B cell (primary cell): Measurements from ENCODE around the gene LIG4.

ENCODE experiments used
- EZH2 ChIP-seq: IDR thresholded peaks from 2 replicates; pipeline ENCODE4 v1.6.1; 2012; ENCODE audit warnings: borderline replicate concordance, low read depth, mild to moderate bottlenecking, moderate library complexity, low read length; ENCODE audit not compliant: insufficient read depth, poor library complexity, severe bottlenecking
- TF ChIP-seq, protein P1 (sequence below): fragments of 200-600 bp; IDR thresholded peaks from one replicate; pipeline ENCODE4 v1.8.0; 2022; ENCODE audit warnings: antibody characterized with exemption, mild to moderate bottlenecking

DNA sequence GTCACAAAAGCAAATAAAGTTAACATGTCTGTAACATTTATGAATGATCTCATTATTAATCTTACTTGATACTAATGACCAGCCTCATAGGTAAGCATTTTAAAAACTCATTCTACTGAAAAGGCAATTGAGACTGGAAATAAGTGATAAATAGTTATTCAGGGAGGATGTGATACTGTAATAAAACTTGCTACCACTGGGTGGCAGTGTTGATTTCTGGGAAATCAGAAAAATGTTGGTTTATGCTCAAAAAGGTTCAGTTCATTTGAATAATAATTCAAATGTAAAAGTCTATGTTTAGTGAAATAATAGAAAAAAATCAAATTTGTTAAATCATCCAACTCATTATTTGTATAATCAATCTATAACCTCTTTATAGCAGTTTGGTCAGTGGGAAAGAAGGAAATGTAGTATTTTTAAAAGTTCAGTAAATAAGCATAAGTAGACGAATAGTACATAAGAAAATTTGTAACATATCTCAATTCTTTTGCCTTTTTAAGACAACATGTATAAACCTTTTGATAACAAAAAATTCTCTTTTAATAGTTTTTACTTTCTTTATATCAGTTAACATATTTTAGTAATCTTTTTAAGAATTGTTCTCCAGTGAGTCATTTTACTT lies 12.4 kb upstream of the LIG4 start:
- TF ChIP-seq, protein P1, sequence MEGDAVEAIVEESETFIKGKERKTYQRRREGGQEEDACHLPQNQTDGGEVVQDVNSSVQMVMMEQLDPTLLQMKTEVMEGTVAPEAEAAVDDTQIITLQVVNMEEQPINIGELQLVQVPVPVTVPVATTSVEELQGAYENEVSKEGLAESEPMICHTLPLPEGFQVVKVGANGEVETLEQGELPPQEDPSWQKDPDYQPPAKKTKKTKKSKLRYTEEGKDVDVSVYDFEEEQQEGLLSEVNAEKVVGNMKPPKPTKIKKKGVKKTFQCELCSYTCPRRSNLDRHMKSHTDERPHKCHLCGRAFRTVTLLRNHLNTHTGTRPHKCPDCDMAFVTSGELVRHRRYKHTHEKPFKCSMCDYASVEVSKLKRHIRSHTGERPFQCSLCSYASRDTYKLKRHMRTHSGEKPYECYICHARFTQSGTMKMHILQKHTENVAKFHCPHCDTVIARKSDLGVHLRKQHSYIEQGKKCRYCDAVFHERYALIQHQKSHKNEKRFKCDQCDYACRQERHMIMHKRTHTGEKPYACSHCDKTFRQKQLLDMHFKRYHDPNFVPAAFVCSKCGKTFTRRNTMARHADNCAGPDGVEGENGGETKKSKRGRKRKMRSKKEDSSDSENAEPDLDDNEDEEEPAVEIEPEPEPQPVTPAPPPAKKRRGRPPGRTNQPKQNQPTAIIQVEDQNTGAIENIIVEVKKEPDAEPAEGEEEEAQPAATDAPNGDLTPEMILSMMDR = peak; percentile 93
- TF ChIP-seq EZH2 = no peak
